Measurements from ENCODE around the gene SORBS1. TPM values are rescaled to one million over a fixed set of nuclear protein-coding genes. Genes with fewer than 3 reads are reported as not detected.

Gene SORBS1
- total and polyA plus RNA-seq, 3 experiments from 2014 or later, result 0.28 to 1.7 (median 0.92) TPM

GRCh38 chr10:95535526-95535925 lies 25.6 kb downstream of the SORBS1 start:
- no peaks in the 10 kb centered on the region for H3K9me3 Mint-ChIP-seq
- no peaks in the 10 kb centered on the region for H3K27me3 ChIP-seq (ENCODE audit: insufficient read depth, low read length, poor library complexity, severe bottlenecking)
- CTCF ChIA-PET, result interaction anchor here (1.3 kb wide), 1 partner anchor 14 kb away, joined by 3 read pairs; no protein-coding TSS in a partner anchor
- POLR2A ChIA-PET, result no interaction called here
- H3K27ac ChIP-seq (ENCODE audit: low read depth, low read length), result no peak overlapping the region
- no peaks in the 10 kb centered on the region for H3K4me1 Mint-ChIP-seq
- no peaks in the 10 kb centered on the region for H3K4me1 ChIP-seq (ENCODE audit: insufficient read depth, low read length)
- peaks cover 0 to 6% of the 10 kb centered on the region in 2 donors for H3K27me3 Mint-ChIP-seq
- no peak overlapping the region for H3K4me3 ChIP-seq (ENCODE audit: low read length)
- H3K9me3 ChIP-seq (ENCODE audit: low read length), result no peaks in the 10 kb centered on the region
- H3K4me3 Mint-ChIP-seq, result no peak overlapping the region
- DNase-seq, result no peak
- H3K36me3 Mint-ChIP-seq, result no peaks in the 10 kb centered on the region
- no peak overlapping the region for H3K27ac Mint-ChIP-seq
- no peaks in the 10 kb centered on the region for H3K36me3 ChIP-seq (ENCODE audit: insufficient read depth, low read length)

- Mint-ChIP-seq H3K4me3 (no peak overlapping the region), H3K27me3 (peaks cover 0 to 6% of the 10 kb centered on the region in 2 donors), H3K4me1 (no peaks in the 10 kb centered on the region), H3K9me3 (no peaks in the 10 kb centered on the region), H3K27ac (no peak overlapping the region), H3K36me3 (no peaks in the 10 kb centered on the region)
- ChIA-PET POLR2A (no interaction called here), CTCF (no interaction called here)
- Histone ChIP-seq H3K4me1 (ENCODE audit: insufficient read depth, low read length) (no peaks in the 10 kb centered on the region), H3K4me3 (ENCODE audit: low read length) (no peak overlapping the region), H3K27ac (ENCODE audit: low read depth, low read length) (no peak overlapping the region), H3K27me3 (ENCODE audit: insufficient read depth, low read length, poor library complexity, severe bottlenecking) (no peaks in the 10 kb centered on the region), H3K9me3 (ENCODE audit: low read length) (no peaks in the 10 kb centered on the region), H3K36me3 (ENCODE audit: insufficient read depth, low read length) (no peaks in the 10 kb centered on the region)
- no peak for DNase-seq
Observed at GRCh38 chr10:95533590-95533989, 27.6 kb downstream of the SORBS1 start.

GRCh38 chr10:95532536-95532935 lies 28.6 kb downstream of the SORBS1 start:
- Histone ChIP-seq H3K27me3 (ENCODE audit: insufficient read depth, low read length, poor library complexity, severe bottlenecking) (no peaks in the 10 kb centered on the region), H3K9me3 (ENCODE audit: low read length) (no peaks in the 10 kb centered on the region), H3K27ac (ENCODE audit: low read depth, low read length) (peak overlapping the region; percentile 57), H3K4me1 (ENCODE audit: insufficient read depth, low read length) (no peaks in the 10 kb centered on the region), H3K4me3 (ENCODE audit: low read length) (no peak overlapping the region), H3K36me3 (ENCODE audit: insufficient read depth, low read length) (no peaks in the 10 kb centered on the region)
- H3K4me1 Mint-ChIP-seq, result no peaks in the 10 kb centered on the region
- no peaks in the 10 kb centered on the region for H3K36me3 Mint-ChIP-seq
- DNase-seq, result no peak
- H3K9me3 Mint-ChIP-seq, result no peaks in the 10 kb centered on the region
- ChIA-PET POLR2A (no interaction called here), CTCF (no interaction called here)
- peaks cover 0 to 6% of the 10 kb centered on the region in 2 donors for H3K27me3 Mint-ChIP-seq
- no peak overlapping the region for H3K27ac Mint-ChIP-seq
- H3K4me3 Mint-ChIP-seq, result no peak overlapping the region

- H3K36me3 ChIP-seq (ENCODE audit: insufficient read depth, low read length), result no peaks in the 10 kb centered on the region
- H3K27me3 ChIP-seq (ENCODE audit: insufficient read depth, low read length, poor library complexity, severe bottlenecking), result no peaks in the 10 kb centered on the region
- no peak overlapping the region for H3K4me3 ChIP-seq (ENCODE audit: low read length)
- POLR2A ChIA-PET, result no interaction called here
- H3K27ac ChIP-seq (ENCODE audit: low read depth, low read length), result peak overlapping the region; percentile 64
- H3K4me1 Mint-ChIP-seq, result no peaks in the 10 kb centered on the region
- H3K36me3 Mint-ChIP-seq, result no peaks in the 10 kb centered on the region
- no peaks in the 10 kb centered on the region for H3K9me3 ChIP-seq (ENCODE audit: low read length)
- H3K4me3 Mint-ChIP-seq, result no peak overlapping the region
- CTCF ChIA-PET, result interaction anchor here (0.9 kb wide), 1 partner anchor 86 kb away, joined by 3 read pairs; no protein-coding TSS in a partner anchor
- peaks cover under 1 to 5% of the 10 kb centered on the region in 2 donors for H3K27me3 Mint-ChIP-seq
- H3K9me3 Mint-ChIP-seq, result no peaks in the 10 kb centered on the region
- H3K4me1 ChIP-seq (ENCODE audit: insufficient read depth, low read length), result no peaks in the 10 kb centered on the region
- DNase-seq, result no peak
- H3K27ac Mint-ChIP-seq, result no peak overlapping the region
Observed at GRCh38 chr10:95531994-95532399, 29.2 kb downstream of the SORBS1 start.

GRCh38 chr10:95531058-95531809 lies 29.9 kb downstream of the SORBS1 start:
- Histone ChIP-seq H3K36me3 (ENCODE audit: insufficient read depth, low read length) (no peaks in the 10 kb centered on the region), H3K27me3 (ENCODE audit: insufficient read depth, low read length, poor library complexity, severe bottlenecking) (no peaks in the 10 kb centered on the region), H3K27ac (ENCODE audit: low read depth, low read length) (peak overlapping the region; percentile 64), H3K4me1 (ENCODE audit: insufficient read depth, low read length) (no peaks in the 10 kb centered on the region), H3K9me3 (ENCODE audit: low read length) (no peaks in the 10 kb centered on the region), H3K4me3 (ENCODE audit: low read length) (no peak overlapping the region)
- Mint-ChIP-seq H3K9me3 (no peaks in the 10 kb centered on the region), H3K4me1 (no peaks in the 10 kb centered on the region), H3K27ac (no peak overlapping the region), H3K36me3 (no peaks in the 10 kb centered on the region), H3K27me3 (peaks cover 3% of the 10 kb centered on the region in 2 donors), H3K4me3 (no peak overlapping the region)
- ChIA-PET CTCF (interaction anchor here (0.9 kb wide), 2 partner anchors 85 to 101 kb away, joined by 3 read pairs; no protein-coding TSS in a partner anchor), POLR2A (no interaction called here)
- no peak for DNase-seq

- H3K4me3 ChIP-seq (ENCODE audit: low read length), result no peak overlapping the region
- H3K4me1 ChIP-seq (ENCODE audit: insufficient read depth, low read length), result no peaks in the 10 kb centered on the region
- Mint-ChIP-seq H3K9me3 (no peaks in the 10 kb centered on the region), H3K27ac (no peak overlapping the region), H3K27me3 (peaks cover 3% of the 10 kb centered on the region in 2 donors), H3K4me1 (no peaks in the 10 kb centered on the region), H3K4me3 (no peak overlapping the region), H3K36me3 (no peaks in the 10 kb centered on the region)
- H3K27ac ChIP-seq (ENCODE audit: low read depth, low read length), result peak overlapping the region; percentile 64
- H3K9me3 ChIP-seq (ENCODE audit: low read length), result no peaks in the 10 kb centered on the region
- CTCF ChIA-PET, result interaction anchor here (0.9 kb wide), 1 partner anchor 100 kb away, joined by 3 read pairs; no protein-coding TSS in a partner anchor
- no peak for DNase-seq
- H3K27me3 ChIP-seq (ENCODE audit: insufficient read depth, low read length, poor library complexity, severe bottlenecking), result no peaks in the 10 kb centered on the region
- H3K36me3 ChIP-seq (ENCODE audit: insufficient read depth, low read length), result no peaks in the 10 kb centered on the region
- POLR2A ChIA-PET, result no interaction called here
Observed at GRCh38 chr10:95530561-95530960, 30.6 kb downstream of the SORBS1 start.

GRCh38 chr10:95530029-95530428 lies 31.1 kb downstream of the SORBS1 start:
- Histone ChIP-seq H3K9me3 (ENCODE audit: low read length) (no peaks in the 10 kb centered on the region), H3K27ac (ENCODE audit: low read depth, low read length) (no peak overlapping the region), H3K36me3 (ENCODE audit: insufficient read depth, low read length) (no peaks in the 10 kb centered on the region), H3K4me3 (ENCODE audit: low read length) (no peak overlapping the region), H3K4me1 (ENCODE audit: insufficient read depth, low read length) (no peaks in the 10 kb centered on the region), H3K27me3 (ENCODE audit: insufficient read depth, low read length, poor library complexity, severe bottlenecking) (no peaks in the 10 kb centered on the region)
- H3K4me3 Mint-ChIP-seq, result no peak overlapping the region
- H3K27ac Mint-ChIP-seq, result no peak overlapping the region
- H3K36me3 Mint-ChIP-seq, result no peaks in the 10 kb centered on the region
- no peak for DNase-seq
- H3K9me3 Mint-ChIP-seq, result no peaks in the 10 kb centered on the region
- H3K4me1 Mint-ChIP-seq, result no peaks in the 10 kb centered on the region
- peaks cover 3% of the 10 kb centered on the region in 2 donors for H3K27me3 Mint-ChIP-seq
- POLR2A ChIA-PET, result no interaction called here
- CTCF ChIA-PET, result interaction anchor here (0.9 kb wide), 1 partner anchor 100 kb away, joined by 3 read pairs; no protein-coding TSS in a partner anchor

- Mint-ChIP-seq H3K4me1 (no peaks in the 10 kb centered on the region), H3K27ac (no peak overlapping the region), H3K27me3 (peaks cover 3 to 5% of the 10 kb centered on the region in 2 donors), H3K4me3 (no peak overlapping the region), H3K9me3 (no peaks in the 10 kb centered on the region), H3K36me3 (no peaks in the 10 kb centered on the region)
- Histone ChIP-seq H3K4me1 (ENCODE audit: insufficient read depth, low read length) (no peaks in the 10 kb centered on the region), H3K27me3 (ENCODE audit: insufficient read depth, low read length, poor library complexity, severe bottlenecking) (no peaks in the 10 kb centered on the region), H3K9me3 (ENCODE audit: low read length) (no peaks in the 10 kb centered on the region), H3K36me3 (ENCODE audit: insufficient read depth, low read length) (no peaks in the 10 kb centered on the region), H3K4me3 (ENCODE audit: low read length) (no peak overlapping the region), H3K27ac (ENCODE audit: low read depth, low read length) (no peak overlapping the region)
- no peak for DNase-seq
- ChIA-PET CTCF (no interaction called here), POLR2A (no interaction called here)
Observed at GRCh38 chr10:95526044-95526443, 35.1 kb downstream of the SORBS1 start.

Data from CD8-positive, alpha-beta memory T cell (primary cell).